HT1080 (cell line): ENCODE measurements around the gene OR2AJ1. TPM values are rescaled to one million over a fixed set of nuclear protein-coding genes. Genes with fewer than 3 reads are reported as not detected.
A peak's percentile ranks its signal among the peaks of the same experiment; 100 is the strongest.

ENCODE experiments used
- DNase-seq: peaks from one replicate; pipeline ENCODE4 v3.0.0-alpha.2; 2015; ENCODE audit warnings: low read depth
- total RNA-seq: library from RNA; depleted of rRNA; stranded (reverse); fragments of >200 nt; shearing (Covaris generic); gene quantifications from 2 replicates; pipeline ENCODE4 v1.2.3, GENCODE V29; 2014; rRNA removed

OR2AJ1 gene
- total RNA-seq, 1 experiment from 2014 or later, result not detected

DNA sequence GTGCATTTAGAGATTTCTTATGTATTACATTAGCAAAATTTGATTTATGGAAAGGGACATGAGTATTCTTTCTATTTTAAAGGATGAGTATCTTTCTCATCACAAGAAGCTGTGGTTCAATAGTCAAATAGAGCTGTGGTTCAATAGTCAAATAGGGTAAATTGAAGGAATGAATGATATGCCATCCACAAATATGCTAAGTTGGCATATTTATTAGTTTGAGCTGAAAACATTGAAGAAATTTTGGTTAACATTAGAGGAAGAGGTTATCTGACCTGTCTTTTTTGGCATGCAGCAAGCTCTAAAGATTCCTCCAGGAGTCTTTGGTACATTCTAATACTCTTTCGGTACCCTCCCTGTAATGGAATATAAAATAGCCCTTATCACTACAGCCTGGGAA is 28.7 kb downstream of the OR2AJ1 start:
- no peak for DNase-seq

DNA sequence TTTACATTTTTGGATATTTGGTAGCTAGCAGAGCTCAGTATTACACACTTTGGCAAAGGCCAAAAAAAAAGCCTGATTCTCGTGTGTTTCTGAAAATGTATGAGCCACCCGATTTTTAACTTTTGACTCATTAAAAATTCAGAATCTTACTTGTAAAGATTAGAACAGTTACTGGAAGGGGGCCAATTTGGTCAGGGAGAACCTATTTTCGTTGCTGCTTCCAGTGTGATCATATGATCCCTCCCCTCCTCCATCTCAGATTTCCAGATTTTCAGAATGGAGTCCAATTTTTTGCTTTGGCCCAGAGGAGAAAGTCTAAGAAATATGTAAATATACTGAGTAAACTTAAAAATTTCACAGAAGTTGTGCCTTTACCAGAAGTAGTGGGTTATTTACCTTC is 37.1 kb downstream of the OR2AJ1 start:
- no peak for DNase-seq

DNA sequence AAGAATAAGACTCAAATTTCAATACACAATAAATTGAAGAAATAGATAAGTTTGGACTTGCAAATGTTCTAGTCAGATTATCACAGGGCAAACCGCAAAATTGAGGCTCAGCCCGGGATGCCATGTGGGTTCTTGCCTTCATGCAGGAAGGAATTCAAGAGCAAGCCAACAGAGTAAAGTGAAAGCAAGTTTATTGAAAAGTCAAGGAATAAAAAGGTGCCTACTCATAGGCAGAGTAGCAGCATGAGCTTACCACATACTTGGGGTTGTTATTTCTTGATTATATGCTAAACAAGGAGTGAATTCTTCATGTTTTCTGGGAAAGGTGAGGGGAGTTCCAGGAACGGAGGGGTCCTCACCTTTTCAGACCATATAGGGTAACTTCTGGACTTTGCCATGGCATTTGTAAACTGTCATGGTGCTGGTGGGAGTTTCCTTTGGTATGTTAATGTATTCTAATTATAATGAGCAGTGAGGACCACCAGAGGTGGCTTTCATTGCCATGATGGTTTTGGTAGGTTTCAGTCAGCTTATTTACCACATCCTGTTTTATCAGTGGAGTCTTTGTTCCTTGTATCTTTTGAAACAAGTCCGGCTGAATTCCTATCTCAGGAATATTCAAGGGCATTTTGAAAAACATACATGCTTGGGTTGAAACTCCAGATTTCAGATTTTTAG is 38.4 kb downstream of the OR2AJ1 start:
- DNase-seq, result peak; percentile 65

DNA sequence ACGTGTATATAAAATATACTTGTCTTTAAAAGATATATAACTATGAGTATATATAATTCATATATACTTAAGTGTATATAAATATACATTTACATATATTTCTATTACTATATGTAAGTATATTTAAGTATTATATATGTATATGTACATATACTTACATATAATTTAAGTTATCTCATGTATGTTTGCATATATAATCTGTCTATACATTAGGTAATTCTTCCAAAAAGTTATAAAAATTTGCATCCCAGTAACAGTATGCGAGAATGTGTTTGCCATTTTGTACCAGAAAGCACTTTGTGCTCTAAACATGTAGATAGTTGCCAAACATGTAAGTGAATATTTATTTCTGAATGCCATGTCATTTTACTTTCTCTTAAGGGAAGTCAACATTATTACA is 40.2 kb downstream of the OR2AJ1 start, which contains the start of gene OR2AK2:
Gene OR2AK2, plus strand, starts transcription at position 301 of the 400 bp plus-strand sequence. CDS start 144 bp downstream, outside the sequence.
- no peak for DNase-seq

DNA sequence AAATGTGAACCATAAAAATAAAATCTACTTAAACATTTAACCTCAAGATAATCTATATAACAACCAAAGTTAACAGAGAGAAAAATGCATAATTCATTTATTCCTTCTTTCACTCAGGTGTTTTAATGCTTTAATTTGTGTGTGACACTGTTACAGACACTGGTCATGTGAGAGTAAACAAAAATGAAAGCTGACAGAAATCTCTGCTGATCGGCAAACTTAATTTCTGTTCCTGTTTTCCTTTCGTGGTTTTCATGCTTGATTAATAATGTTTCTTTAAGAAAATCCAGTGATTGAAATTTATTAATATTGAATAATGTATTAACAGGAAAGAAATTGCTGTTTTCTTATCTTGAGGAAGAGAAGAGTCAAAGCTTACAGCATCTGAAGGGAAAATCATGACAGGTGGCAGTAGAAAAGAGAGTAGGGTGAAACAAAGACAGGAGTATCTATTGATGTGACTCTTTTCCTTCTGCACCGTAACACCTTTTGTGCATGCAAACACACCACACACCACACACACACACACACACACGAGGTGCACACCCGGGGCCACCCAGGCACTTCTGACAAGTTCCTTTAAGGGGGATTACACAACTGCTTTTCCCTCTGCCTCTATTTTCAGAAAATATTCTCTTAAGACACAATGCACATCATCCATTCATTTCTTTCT is 42.0 kb downstream of the OR2AJ1 start:
- DNase-seq, result no peak

Other genes starting within 250 kb of the OR2AJ1 start
- gene OR13G1, start 245.2 kb upstream of the OR2AJ1 start, total RNA-seq, result not detected in 2 replicates
- gene OR6F1, start 208.2 kb upstream of the OR2AJ1 start, total RNA-seq, result not detected in 2 replicates
- not detected in 2 replicates for gene OR14K1, start 186.3 kb upstream of the OR2AJ1 start, total RNA-seq
- not detected in 2 replicates for gene OR14A2, start 176.7 kb upstream of the OR2AJ1 start, total RNA-seq
- gene OR1C1, start 164.3 kb upstream of the OR2AJ1 start, total RNA-seq, result not detected in 2 replicates
- gene OR14A16, start 100.8 kb upstream of the OR2AJ1 start, total RNA-seq, result not detected in 2 replicates
- gene OR11L1, start 83.0 kb upstream of the OR2AJ1 start, total RNA-seq, result not detected in 2 replicates
- 3.7 and 4.5 TPM in 2 replicates for gene TRIM58, start 67.7 kb upstream of the OR2AJ1 start, total RNA-seq
- 2.0 and 2.2 TPM in 2 replicates for gene OR2W3, start 29.3 kb upstream of the OR2AJ1 start, total RNA-seq
- gene OR2T8, start 4.6 kb upstream of the OR2AJ1 start, total RNA-seq, result not detected in 2 replicates
- gene OR2L8, start 24.0 kb downstream of the OR2AJ1 start, total RNA-seq, result not detected in 2 replicates
- not detected in 2 replicates for gene OR2AK2, start 40.3 kb downstream of the OR2AJ1 start, total RNA-seq
- not detected in 2 replicates for gene OR2L5, start 88.8 kb downstream of the OR2AJ1 start, total RNA-seq
- gene OR2L2, start 105.2 kb downstream of the OR2AJ1 start, total RNA-seq, result not detected in 2 replicates
- not detected in 2 replicates for gene OR2L3, start 121.9 kb downstream of the OR2AJ1 start, total RNA-seq
- gene OR2L13, start 170.3 kb downstream of the OR2AJ1 start, total RNA-seq, result not detected in 2 replicates
- gene OR2M5, start 220.3 kb downstream of the OR2AJ1 start, total RNA-seq, result not detected in 2 replicates
- not detected in 2 replicates for gene OR2M2, start 249.9 kb downstream of the OR2AJ1 start, total RNA-seq